Naive thymus-derived CD4-positive, alpha-beta T cell (primary cell): Measurements from ENCODE around the gene ITGB5. TPM values are rescaled to one million over a fixed set of nuclear protein-coding genes. Genes with fewer than 3 reads are reported as not detected.

Experiments used
- ATAC-seq: fragments of 150-1000 bp; cut with Tn5 transposase; 2 replicates; pipeline ENCODE4 v1.10.0; 2021; ENCODE audit warnings: mild to moderate bottlenecking, moderate library complexity
- CTCF ChIA-PET: fragments of 350-600 bp; sonication (Branson Sonifier 250); formaldehyde crosslinking; loops from one replicate; lab custom pipeline; 2021; ENCODE audit warnings: antibody characterized with exemption; lab: Charles Lee
- POLR2A ChIA-PET: fragments of 350-600 bp; sonication (Branson Sonifier 250); formaldehyde crosslinking; loops from one replicate; lab custom pipeline; 2021; ENCODE audit warnings: antibody characterized with exemption, inconsistent platforms; lab: Charles Lee
- DNase-seq, 9 donors: peaks; one replicate each; pipeline versions ENCODE4 v3.0.0 to v3.0.0-alpha.2; 2020 to 2022; ENCODE audit warnings: mixed read lengths in 1 of 9
- H3K27ac ChIP-seq: one replicate; pipeline ENCODE4 v1.7.0; 2013; ENCODE audit warnings: mild to moderate bottlenecking, low read depth, low read length, moderate library complexity
- H3K27me3 ChIP-seq, 2 donors: one replicate each; pipeline ENCODE4 v1.7.0; 2013; ENCODE audit warnings: low read length in 2 of 2, mild to moderate bottlenecking in 2 of 2, moderate library complexity in 2 of 2; ENCODE audit not compliant: control insufficient read depth in 2 of 2, insufficient read depth in 2 of 2
- H3K36me3 ChIP-seq, 3 experiments: 1 replicate in 2 of 3; 2 replicates in 1 of 3; pipeline ENCODE4 v1.7.0; 2013; ENCODE audit warnings: low read length in 3 of 3, mild to moderate bottlenecking in 3 of 3, moderate library complexity in 1 of 3; ENCODE audit not compliant: insufficient read depth in 3 of 3, control insufficient read depth in 2 of 3
- H3K4me1 ChIP-seq, 2 donors: one replicate each; pipeline ENCODE4 v1.7.0; 2013; ENCODE audit warnings: low read length in 2 of 2, mild to moderate bottlenecking in 2 of 2, moderate library complexity in 1 of 2; ENCODE audit not compliant: control insufficient read depth in 2 of 2, insufficient read depth in 2 of 2
- H3K4me3 ChIP-seq: 2 replicates; pipeline ENCODE4 v1.7.0; 2013; ENCODE audit warnings: mild to moderate bottlenecking, low read length
- H3K9me3 ChIP-seq, 3 experiments: 1 replicate in 2 of 3; 2 replicates in 1 of 3; pipeline ENCODE4 v1.7.0; 2013; ENCODE audit warnings: low read length in 3 of 3; ENCODE audit not compliant: control insufficient read depth in 2 of 3
- H3K27ac Mint-ChIP-seq, 9 donors: one replicate each; pipeline ENCODE4 v1.8.0; 2020 to 2022; ENCODE audit warnings: mixed read lengths in 9 of 9, mild to moderate bottlenecking in 8 of 9, moderate library complexity in 5 of 9, inconsistent platforms in 2 of 9
- H3K27me3 Mint-ChIP-seq, 5 donors: one replicate each; pipeline ENCODE4 v1.8.0; 2021 to 2022; ENCODE audit warnings: mixed read lengths in 5 of 5, mild to moderate bottlenecking in 1 of 5
- H3K36me3 Mint-ChIP-seq, 5 donors: one replicate each; pipeline ENCODE4 v1.8.0; 2020 to 2022; ENCODE audit warnings: mixed read lengths in 5 of 5, mild to moderate bottlenecking in 3 of 5, inconsistent platforms in 1 of 5
- H3K4me1 Mint-ChIP-seq, 7 donors: one replicate each; pipeline ENCODE4 v1.8.0; 2020 to 2022; ENCODE audit warnings: mixed read lengths in 7 of 7, mild to moderate bottlenecking in 3 of 7, inconsistent platforms in 1 of 7
- H3K4me3 Mint-ChIP-seq, 10 donors: one replicate each; pipeline ENCODE4 v1.8.0; 2020 to 2022; ENCODE audit warnings: mild to moderate bottlenecking in 10 of 10, mixed read lengths in 10 of 10, moderate library complexity in 6 of 10, inconsistent platforms in 2 of 10
- H3K9me3 Mint-ChIP-seq, 11 donors: one replicate each; pipeline ENCODE4 v1.8.0; 2020 to 2022; ENCODE audit warnings: mixed read lengths in 11 of 11, mild to moderate bottlenecking in 4 of 11, inconsistent platforms in 1 of 11, moderate library complexity in 1 of 11
- intact Hi-C, 2 donors: fragments of 100-400 bp; cut with micrococcal nuclease; formaldehyde crosslinking; loops; one replicate each; pipeline ENCODE4 v1.15.1; 2023
- polyA plus RNA-seq, 2 donors: library from polyadenylated mRNA; unstranded; fragments of 300-500 nt; fragmentation: Illumina TruSeq; gene quantifications; one replicate each; pipeline ENCODE4 v1.2.3, GENCODE V29; 2021
- total RNA-seq, 6 experiments: library from RNA in 5 of 6; stranded (reverse) in 5 of 6; gene quantifications; 1 replicate in 5 of 6; 2 replicates in 1 of 6; pipeline ENCODE4 v1.2.3 and lab custom pipeline; 2021 to 2026

Gene ITGB5
- total and polyA plus RNA-seq, 7 experiments from 2014 or later: 0.29 to 3.5 (median 2.1) TPM; not detected in 2

DNA sequence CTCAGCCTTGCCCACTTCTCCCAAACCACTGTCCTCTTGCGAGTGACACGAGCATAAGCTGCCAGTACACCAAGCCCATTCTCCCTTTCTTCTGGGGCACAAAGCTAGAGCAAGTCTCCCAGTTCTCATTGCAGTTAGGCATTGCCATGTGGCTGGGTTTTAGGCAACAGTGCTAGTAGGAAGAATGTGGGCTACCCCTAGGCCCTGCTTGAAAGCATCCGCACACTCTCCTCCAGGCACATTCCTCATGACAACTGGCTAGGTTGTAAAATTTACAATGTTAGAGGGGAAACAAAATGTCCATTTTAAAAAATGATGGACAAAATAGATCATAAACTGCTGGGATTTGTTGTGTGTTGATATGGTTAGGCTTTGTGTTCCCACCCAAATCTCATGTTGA is 19.7 kb downstream of the ITGB5 start:
- no peak overlapping the region for H3K4me3 ChIP-seq
- peaks cover 10 to 32% (median 13%) of the 10 kb centered on the region in 5 donors for H3K27me3 Mint-ChIP-seq
- no peaks in the 10 kb centered on the region for H3K9me3 ChIP-seq
- ChIA-PET POLR2A (no interaction called here), CTCF (no interaction called here)
- H3K27me3 ChIP-seq: no peaks in the 10 kb centered on the region
- intact Hi-C loops: no loop called here
- no peak for ATAC-seq
- H3K27ac Mint-ChIP-seq: no peak overlapping the region
- H3K9me3 Mint-ChIP-seq: peaks cover 0 to 2% (median 0%) of the 10 kb centered on the region in 11 donors
- DNase-seq: no peak
- peaks cover 0 to 1% (median 0%) of the 10 kb centered on the region in 7 donors for H3K4me1 Mint-ChIP-seq
- no peaks in the 10 kb centered on the region for H3K4me1 ChIP-seq
- H3K4me3 Mint-ChIP-seq: no peak overlapping the region
- no peaks in the 10 kb centered on the region for H3K36me3 Mint-ChIP-seq
- H3K27ac ChIP-seq: no peak overlapping the region
- no peaks in the 10 kb centered on the region for H3K36me3 ChIP-seq

- ATAC-seq (no peak), DNase-seq (no peak)
- H3K27me3 ChIP-seq: no peaks in the 10 kb centered on the region
- no peak overlapping the region for H3K27ac ChIP-seq
- Mint-ChIP-seq H3K4me1 (no peaks in the 10 kb centered on the region), H3K4me3 (no peak overlapping the region), H3K27ac (no peak overlapping the region), H3K36me3 (no peaks in the 10 kb centered on the region), H3K27me3 (peaks cover 0 to 29% (median 8%) of the 10 kb centered on the region in 5 donors), H3K9me3 (peaks cover 0 to 2% (median 0%) of the 10 kb centered on the region in 11 donors)
- intact Hi-C loops: no loop called here
- ChIA-PET POLR2A (no interaction called here), CTCF (no interaction called here)
- H3K9me3 ChIP-seq: no peaks in the 10 kb centered on the region
- H3K4me3 ChIP-seq: no peak overlapping the region
- H3K36me3 ChIP-seq: no peaks in the 10 kb centered on the region
- no peaks in the 10 kb centered on the region for H3K4me1 ChIP-seq
Measured at GRCh38 chr3:124862006-124862405, 25.2 kb downstream of the ITGB5 start.

DNA sequence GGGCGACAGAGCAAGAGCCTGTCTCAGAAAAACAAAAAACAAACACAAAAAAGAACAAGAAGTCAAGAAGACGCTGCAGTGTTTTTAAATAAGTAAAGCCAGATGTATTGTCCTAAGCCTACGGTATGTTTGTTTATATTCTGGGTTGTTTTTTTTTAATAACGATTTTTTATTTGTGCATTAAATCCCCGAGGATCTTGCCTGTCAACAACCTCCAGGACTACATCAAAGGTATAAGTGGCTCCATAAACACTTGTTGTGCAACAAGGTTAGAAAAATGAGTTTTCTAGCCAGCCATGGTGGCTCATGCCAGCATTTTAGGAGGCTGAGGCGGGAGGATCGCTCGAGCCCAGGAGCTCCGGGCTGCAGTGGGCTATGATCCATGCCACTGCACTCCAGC is 26.1 kb downstream of the ITGB5 start:
- Histone ChIP-seq H3K36me3 (no peaks in the 10 kb centered on the region), H3K27me3 (no peaks in the 10 kb centered on the region), H3K4me1 (no peaks in the 10 kb centered on the region), H3K27ac (no peak overlapping the region), H3K9me3 (no peaks in the 10 kb centered on the region), H3K4me3 (no peak overlapping the region)
- Mint-ChIP-seq H3K9me3 (peaks cover 0 to 2% (median 0%) of the 10 kb centered on the region in 11 donors), H3K36me3 (peaks cover 0 to 4% (median 0%) of the 10 kb centered on the region in 5 donors), H3K4me1 (no peaks in the 10 kb centered on the region), H3K4me3 (no peak overlapping the region), H3K27ac (no peak overlapping the region), H3K27me3 (peaks cover 0 to 30% (median 8%) of the 10 kb centered on the region in 5 donors)
- POLR2A ChIA-PET: no interaction called here
- intact Hi-C loops: no loop called here
- CTCF ChIA-PET: no interaction called here
- ATAC-seq (no peak), DNase-seq (no peak)

GRCh38 chr3:124860599-124860998 is 26.6 kb downstream of the ITGB5 start:
- ATAC-seq: no peak
- peaks cover 2 to 35% (median 9%) of the 10 kb centered on the region in 5 donors for H3K27me3 Mint-ChIP-seq
- H3K27ac ChIP-seq: no peak overlapping the region
- no peaks in the 10 kb centered on the region for H3K4me1 ChIP-seq
- CTCF ChIA-PET: no interaction called here
- H3K27me3 ChIP-seq: no peaks in the 10 kb centered on the region
- H3K4me1 Mint-ChIP-seq: no peaks in the 10 kb centered on the region
- H3K27ac Mint-ChIP-seq: no peak overlapping the region
- intact Hi-C loops: no loop called here
- peaks cover 0 to 4% (median 0%) of the 10 kb centered on the region in 5 donors for H3K36me3 Mint-ChIP-seq
- H3K36me3 ChIP-seq: no peaks in the 10 kb centered on the region
- POLR2A ChIA-PET: no interaction called here
- H3K4me3 Mint-ChIP-seq: no peak overlapping the region
- no peak for DNase-seq
- peaks cover 0 to 2% (median 0%) of the 10 kb centered on the region in 11 donors for H3K9me3 Mint-ChIP-seq
- no peaks in the 10 kb centered on the region for H3K9me3 ChIP-seq
- H3K4me3 ChIP-seq: no peak overlapping the region

DNA sequence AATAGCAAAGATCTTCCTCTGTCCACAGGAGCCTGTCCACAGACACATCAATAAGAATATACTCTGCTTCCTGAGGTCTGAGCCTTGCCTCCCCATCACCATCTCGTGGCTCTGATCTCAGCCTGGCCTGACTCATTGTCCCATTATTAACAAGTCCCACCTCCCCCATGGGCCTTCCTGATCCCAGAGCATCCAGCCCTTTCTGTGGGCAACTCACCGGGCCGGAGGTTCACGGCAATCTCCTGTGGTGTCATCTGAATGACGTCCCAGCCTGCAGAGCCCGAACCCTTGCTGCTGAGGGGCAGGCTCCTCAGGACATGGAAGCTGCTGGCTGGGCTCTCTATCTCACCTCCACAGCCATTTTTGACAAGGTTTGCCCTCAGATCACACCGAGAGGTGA is 28.1 kb downstream of the ITGB5 start:
- no peak overlapping the region for H3K4me3 Mint-ChIP-seq
- intact Hi-C loops: no loop called here
- H3K4me1 Mint-ChIP-seq: no peaks in the 10 kb centered on the region
- POLR2A ChIA-PET: no interaction called here
- DNase-seq (no peak), ATAC-seq (no peak)
- peaks cover 0 to 4% (median 0%) of the 10 kb centered on the region in 5 donors for H3K36me3 Mint-ChIP-seq
- Histone ChIP-seq H3K9me3 (no peaks in the 10 kb centered on the region), H3K4me3 (no peak overlapping the region), H3K27me3 (no peaks in the 10 kb centered on the region), H3K36me3 (no peaks in the 10 kb centered on the region), H3K4me1 (no peaks in the 10 kb centered on the region), H3K27ac (no peak overlapping the region)
- CTCF ChIA-PET: no interaction called here
- no peak overlapping the region for H3K27ac Mint-ChIP-seq
- peaks cover 0 to 2% (median 0%) of the 10 kb centered on the region in 11 donors for H3K9me3 Mint-ChIP-seq
- peaks cover 5 to 31% (median 11%) of the 10 kb centered on the region in 5 donors for H3K27me3 Mint-ChIP-seq

GRCh38 chr3:124858275-124858674 is 28.9 kb downstream of the ITGB5 start:
- Histone ChIP-seq H3K36me3 (no peaks in the 10 kb centered on the region), H3K27me3 (no peaks in the 10 kb centered on the region), H3K4me3 (no peak overlapping the region), H3K9me3 (no peaks in the 10 kb centered on the region), H3K27ac (no peak overlapping the region), H3K4me1 (no peaks in the 10 kb centered on the region)
- Mint-ChIP-seq H3K27me3 (peaks cover 5 to 33% (median 11%) of the 10 kb centered on the region in 5 donors), H3K4me3 (no peak overlapping the region), H3K27ac (no peak overlapping the region), H3K36me3 (peaks cover 0 to 4% (median 0%) of the 10 kb centered on the region in 5 donors), H3K4me1 (no peaks in the 10 kb centered on the region), H3K9me3 (peaks cover 0 to 2% (median 0%) of the 10 kb centered on the region in 11 donors)
- POLR2A ChIA-PET: no interaction called here
- CTCF ChIA-PET: no interaction called here
- ATAC-seq: no peak
- DNase-seq: no peak
- intact Hi-C loops: no loop called here

DNA sequence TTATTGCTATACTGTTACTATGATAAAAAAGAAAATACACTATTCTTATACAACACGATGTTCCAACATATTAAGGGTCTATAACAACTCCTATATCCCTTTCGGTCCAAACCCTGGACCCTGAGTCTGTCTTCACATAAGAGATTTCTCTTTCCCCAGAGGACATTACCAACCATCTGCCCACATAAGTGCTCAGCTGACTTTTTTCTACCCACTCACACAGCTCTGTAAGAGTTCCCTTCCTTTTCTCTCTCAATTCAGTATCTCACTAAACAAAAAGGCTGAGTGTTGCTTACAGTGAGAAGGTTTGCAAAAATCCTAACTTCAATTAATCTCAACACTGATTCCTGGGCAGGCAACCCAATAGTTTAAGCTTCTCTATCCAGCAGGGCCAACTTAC is 30.5 kb downstream of the ITGB5 start:
- intact Hi-C loops: no loop called here
- ATAC-seq (no peak), DNase-seq (no peak)
- Histone ChIP-seq H3K27me3 (no peaks in the 10 kb centered on the region), H3K27ac (no peak overlapping the region), H3K4me1 (no peaks in the 10 kb centered on the region), H3K9me3 (no peaks in the 10 kb centered on the region), H3K4me3 (no peak overlapping the region), H3K36me3 (no peaks in the 10 kb centered on the region)
- H3K4me1 Mint-ChIP-seq: no peaks in the 10 kb centered on the region
- no peaks in the 10 kb centered on the region for H3K9me3 Mint-ChIP-seq
- no peak overlapping the region for H3K4me3 Mint-ChIP-seq
- ChIA-PET POLR2A (no interaction called here), CTCF (no interaction called here)
- H3K27me3 Mint-ChIP-seq: peaks cover 5 to 42% (median 11%) of the 10 kb centered on the region in 5 donors
- H3K36me3 Mint-ChIP-seq: peaks cover 0 to 4% (median 0%) of the 10 kb centered on the region in 5 donors
- H3K27ac Mint-ChIP-seq: no peak overlapping the region
